Prostate gland (tissue), 2 donors: ENCODE measurements around the gene LBX2. TPM values are rescaled to one million over a fixed set of nuclear protein-coding genes. Genes with fewer than 3 reads are reported as not detected.

Experiments
- DNase-seq: peaks from one replicate; pipeline ENCODE4 v3.0.0-alpha.2; 2019; ENCODE audit warnings: low spot score
- H3K27ac ChIP-seq, 2 donors: fragments of 200-600 bp; sonication (generic); 2 replicates each; pipeline ENCODE4 v1.5.1; 2017 to 2019
- H3K27me3 ChIP-seq: fragments of 200-600 bp; sonication (generic); replicated peaks from 2 replicates; pipeline ENCODE4 v1.5.1; 2019; ENCODE audit not compliant: insufficient read depth
- H3K36me3 ChIP-seq, 2 donors: fragments of 200-600 bp; sonication (generic); 1 replicate in 1 of 2; 2 replicates in 1 of 2; pipeline versions ENCODE4 v1.5.1 to v1.8.1; 2017 to 2019
- H3K4me1 ChIP-seq: fragments of 200-600 bp; sonication (generic); replicated peaks from 2 replicates; pipeline ENCODE4 v1.5.1; 2019
- H3K4me3 ChIP-seq, 2 donors: fragments of 200-600 bp; sonication (generic); 2 replicates each; pipeline ENCODE4 v1.5.1; 2017 to 2019
- H3K9me3 ChIP-seq: fragments of 200-600 bp; sonication (generic); 2 replicates; pipeline ENCODE4 v1.5.1; 2017
- CTCF ChIP-seq, 4 experiments: fragments of 200-600 bp in 2 of 4; fragments of 450-650 bp in 2 of 4; sonication (generic) in 2 of 4; IDR thresholded peaks; 1 replicate in 3 of 4; 2 replicates in 1 of 4; pipeline ENCODE4 v1.5.1; 2016 to 2019; ENCODE audit warnings: antibody characterized with exemption in 4 of 4, mild to moderate bottlenecking in 2 of 4, moderate library complexity in 2 of 4
- POLR2A ChIP-seq: fragments of 450-650 bp; IDR thresholded peaks from one replicate; pipeline ENCODE4 v1.6.1; 2016; ENCODE audit warnings: antibody characterized with exemption, mild to moderate bottlenecking
- POLR2AphosphoS5 ChIP-seq: sonication (generic); formaldehyde crosslinking; IDR thresholded peaks from one replicate; pipeline ENCODE4 v1.6.1; 2017; ENCODE audit warnings: antibody characterized with exemption
- WGBS: methylation state at CpG from one replicate; pipeline ENCODE4 v1.1.5; 2018; 5-methylcytosine and 5-hydroxymethylcytosine counted together
- intact Hi-C: fragments of 100-400 bp; cut with DNase I; formaldehyde crosslinking; loops from one replicate; pipeline ENCODE4 v1.14.2; 2022
- total RNA-seq, 2 donors: library from RNA; depleted of rRNA; stranded (reverse); fragments of >200 nt; gene quantifications; one replicate each; pipeline ENCODE4 v1.1.0, GENCODE V29; 2016

The LBX2 gene
- total RNA-seq, 2 donors from 2014 or later = 1.2 TPM; not detected in 1

DNA sequence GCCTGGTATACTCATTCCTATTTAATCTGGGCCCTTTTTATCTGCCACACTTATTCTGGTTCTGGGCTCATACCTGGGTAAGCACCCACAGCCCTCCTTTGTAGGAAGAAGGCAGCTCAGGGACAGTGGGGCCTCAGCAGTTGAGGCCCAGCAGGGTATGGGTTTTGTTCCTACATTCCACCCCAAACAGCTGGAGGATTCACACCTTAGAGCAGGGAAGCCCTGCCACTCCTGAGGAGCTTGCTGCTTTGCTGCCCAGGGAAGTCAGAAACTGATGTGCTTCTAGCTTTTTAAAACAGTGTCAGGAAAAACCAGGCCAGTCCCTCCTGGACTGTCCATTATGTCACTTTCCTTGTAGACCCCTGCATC, 1.2 kb upstream of the LBX2 start:
- H3K4me1 ChIP-seq = no peaks in the 10 kb centered on the region
- no peaks in the 10 kb centered on the region for H3K9me3 ChIP-seq
- peaks cover 20% of the 10 kb centered on the region for H3K27me3 ChIP-seq
- intact Hi-C loops = no loop called here
- no peak for DNase-seq
- H3K27ac ChIP-seq = no peak overlapping the region
- H3K36me3 ChIP-seq = peaks cover 0 to 9% of the 10 kb centered on the region in 2 donors
- no peak overlapping the region for H3K4me3 ChIP-seq
- TF ChIP-seq CTCF (IDR thresholded peaks at IDR 0.05) (no peak), POLR2AphosphoS5 (no peak)

DNA sequence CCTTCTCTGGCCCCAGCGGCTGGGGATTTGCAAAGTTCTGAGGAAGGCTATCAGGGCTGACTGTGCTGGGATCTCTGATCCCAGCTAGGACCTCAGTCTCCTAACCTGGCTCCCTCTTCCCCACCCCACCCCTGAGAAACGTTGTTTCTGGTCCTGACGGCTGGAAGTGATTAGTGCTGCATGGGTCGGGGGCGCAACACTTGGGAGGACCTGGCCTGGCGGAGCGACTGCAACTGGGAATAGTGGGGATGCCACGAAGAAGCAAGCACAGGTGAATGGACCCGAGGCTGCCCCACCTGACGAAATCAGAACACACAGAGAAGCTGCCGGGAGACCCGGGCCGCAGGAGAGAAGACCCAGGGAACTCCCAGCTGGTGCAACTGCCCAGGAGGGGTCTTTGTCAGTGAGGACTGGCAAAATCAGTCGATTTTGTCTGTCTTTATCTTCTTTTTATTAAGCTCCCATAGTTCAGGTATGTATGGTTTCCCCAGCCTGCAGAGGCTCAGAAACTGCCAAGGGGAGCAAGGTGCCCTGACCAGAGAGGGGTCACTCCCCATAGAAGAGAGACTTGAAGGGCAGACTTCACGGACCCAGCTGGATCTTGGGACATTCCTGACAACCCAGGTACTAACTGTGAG, 656 bp upstream of the LBX2 start:
- Histone ChIP-seq H3K4me3 (no peak overlapping the region), H3K27ac (no peak overlapping the region), H3K4me1 (no peaks in the 10 kb centered on the region), H3K36me3 (peaks cover 0 to 4% of the 10 kb centered on the region in 2 donors), H3K27me3 (peaks cover 20% of the 10 kb centered on the region), H3K9me3 (no peaks in the 10 kb centered on the region)
- 66% methylated on average over 15 of the region's 15 CpGs for WGBS
- no peak for TF ChIP-seq POLR2AphosphoS5
- no peak for TF ChIP-seq CTCF (IDR thresholded peaks at IDR 0.05)
- no peak for TF ChIP-seq POLR2A
- DNase-seq = no peak
- intact Hi-C loops = no loop called here

- Histone ChIP-seq H3K27me3 (peaks cover 20% of the 10 kb centered on the region), H3K4me1 (no peaks in the 10 kb centered on the region), H3K4me3 (peak overlapping the region in 1 of 2 donors; percentile 16), H3K9me3 (no peaks in the 10 kb centered on the region), H3K27ac (no peak overlapping the region), H3K36me3 (no peaks in the 10 kb centered on the region)
- 4% methylated on average over 41 of the region's 41 CpGs for WGBS
- TF ChIP-seq POLR2AphosphoS5 (no peak), POLR2A (no peak), CTCF (IDR thresholded peaks at IDR 0.05) (no peak)
- intact Hi-C loops = no loop called here
- DNase-seq = no peak
Measured at GRCh38 chr2:74498500-74499266, 720 bp downstream of the LBX2 start.

DNA sequence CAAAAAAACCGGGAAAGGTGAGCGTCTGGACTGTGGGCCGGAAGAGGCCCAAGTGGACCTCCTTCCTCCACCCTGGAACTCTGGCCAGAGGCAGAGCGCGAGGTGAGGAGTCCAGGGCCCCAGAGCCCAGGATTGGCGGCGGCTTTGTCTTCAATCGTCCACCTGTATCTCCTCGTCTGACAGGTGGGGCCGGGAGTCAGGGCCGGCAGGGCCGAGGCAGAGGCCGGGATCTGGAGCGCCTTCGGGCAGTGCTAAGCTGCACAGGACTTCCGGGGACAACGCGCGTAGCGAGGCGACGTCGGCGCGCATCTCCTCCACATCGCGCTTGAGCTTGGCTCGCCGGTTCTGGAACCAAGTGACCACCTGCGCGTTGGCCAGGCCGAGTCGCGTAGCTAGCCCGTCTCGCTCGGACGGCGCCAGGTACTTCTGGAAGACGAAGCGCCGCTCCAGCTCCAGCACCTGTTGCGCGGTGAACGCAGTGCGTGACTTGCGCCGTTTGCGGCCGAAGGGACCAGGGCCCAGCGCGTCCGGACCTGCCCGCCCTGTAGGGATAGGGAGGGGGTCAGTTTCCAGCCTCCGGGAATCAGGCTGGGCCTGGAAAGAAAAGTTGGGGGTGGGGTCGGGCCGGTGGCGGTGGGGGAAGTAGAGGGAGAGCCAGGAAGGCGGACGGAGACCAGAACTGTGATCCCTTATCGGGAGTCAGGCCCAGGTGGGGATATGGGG, 1.5 kb downstream of the LBX2 start:
- no peak for DNase-seq
- no peaks in the 10 kb centered on the region for H3K4me1 ChIP-seq
- H3K9me3 ChIP-seq = no peaks in the 10 kb centered on the region
- WGBS = 4% methylated on average over 53 of the region's 61 CpGs
- no peak overlapping the region for H3K27ac ChIP-seq
- peaks cover 3 to 5% of the 10 kb centered on the region in 2 donors for H3K36me3 ChIP-seq
- TF ChIP-seq POLR2AphosphoS5 = no peak
- TF ChIP-seq CTCF (IDR thresholded peaks at IDR 0.05) = no peak
- TF ChIP-seq POLR2A = no peak
- intact Hi-C loops = no loop called here
- H3K27me3 ChIP-seq = peaks cover 18% of the 10 kb centered on the region
- H3K4me3 ChIP-seq = peak overlapping the region; percentile 3 to 16
